HG02884 (cell line): ENCODE measurements around the gene HOXC5.
A peak's percentile ranks its signal among the peaks of the same experiment; 100 is the strongest.

ENCODE experiments used
- ATAC-seq: cut with Tn5 transposase; IDR thresholded peaks from one replicate; pipeline ENCODE4 v1.9.1; 2021; ENCODE audit warnings: mild to moderate bottlenecking, moderate library complexity; ENCODE audit not compliant: unreplicated experiment

Gene HOXC5

DNA sequence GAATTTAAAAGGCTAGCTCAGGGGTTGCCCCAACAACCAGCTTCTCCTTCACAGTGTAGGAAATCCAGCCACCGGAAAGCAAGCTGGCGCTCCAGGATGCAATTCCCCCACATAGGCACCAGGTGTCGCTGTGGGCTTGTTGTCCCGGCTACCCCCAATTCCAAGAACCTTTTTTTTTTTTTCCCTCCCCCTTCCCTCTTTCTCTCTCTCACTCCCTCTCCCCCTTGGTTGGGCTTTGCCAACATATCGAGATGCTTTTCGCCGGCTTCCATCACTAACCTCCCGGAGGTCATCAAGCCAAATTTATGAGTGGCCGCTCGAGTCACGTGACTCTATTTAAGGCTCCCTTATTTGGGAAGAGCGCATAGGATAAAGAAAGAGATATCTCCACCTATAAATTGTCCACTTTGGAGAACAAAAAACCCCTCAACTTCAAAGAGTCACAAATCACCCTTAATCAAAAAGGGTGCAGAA lies at the start of gene HOXC5:
Gene HOXC5 (plus strand): TSS at position 424 of the 474 bp plus-strand sequence. CDS start 73 bp downstream, outside the sequence.
- ATAC-seq = no peak

DNA sequence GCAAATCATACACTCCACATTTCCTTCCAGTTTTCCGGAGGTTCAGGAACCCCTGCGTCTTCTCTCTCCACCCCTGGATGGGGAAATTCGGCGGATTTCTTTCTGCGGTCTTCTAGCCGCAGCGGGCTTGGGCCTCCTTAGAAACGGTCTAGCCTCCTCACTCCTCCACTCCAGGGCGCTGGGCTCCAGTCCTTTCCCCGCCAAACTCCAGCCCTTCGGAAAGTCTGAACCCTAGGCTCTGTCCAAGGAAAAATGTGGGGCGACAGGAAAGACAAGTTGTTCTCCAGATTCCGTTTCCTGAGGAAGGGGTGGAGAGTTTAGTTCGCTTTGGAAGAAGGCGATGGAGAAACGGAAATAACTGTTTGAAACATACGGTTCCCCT lies 49.3 kb upstream of the HOXC5 start:
- ATAC-seq = no peak

DNA sequence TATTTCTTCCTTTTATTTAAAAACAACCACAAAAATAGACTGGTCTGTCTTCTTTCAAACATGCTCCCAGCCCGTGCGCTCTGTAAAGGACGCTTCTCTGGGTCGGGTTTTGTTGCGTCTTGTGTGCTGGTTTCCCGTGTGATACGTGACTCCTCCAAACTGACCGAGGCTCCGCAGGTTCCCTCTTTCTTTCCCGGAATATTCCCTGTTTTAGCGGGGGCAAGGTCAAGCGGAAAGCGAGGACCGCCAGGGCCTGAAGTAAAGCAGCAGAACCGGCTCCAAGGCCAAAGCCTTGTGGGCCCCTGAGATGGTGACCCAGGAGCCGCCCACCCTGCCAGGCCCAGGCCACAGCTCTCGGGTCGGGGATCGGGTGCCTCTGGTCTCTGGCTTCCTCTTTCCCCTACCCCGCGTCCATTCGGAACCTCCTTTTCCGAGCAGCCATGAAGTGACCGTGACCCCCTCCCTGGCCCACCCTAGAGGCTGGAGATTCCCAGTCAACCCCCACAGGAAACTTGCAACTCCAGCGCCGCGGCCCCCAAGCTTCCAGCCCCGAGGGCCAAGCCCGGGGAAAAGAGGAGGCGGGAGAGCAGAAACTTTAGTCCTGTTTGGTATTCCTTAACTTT lies 48.8 kb upstream of the HOXC5 start:
- ATAC-seq = no peak

- ATAC-seq = peak; percentile 62
These were observed 47.8 kb upstream of the HOXC5 start, which contains the start of gene HOXC10 for GRCh38 chr12:53984901-53985691. Gene HOXC10 (plus strand): TSS chr12:53985146. CDS start chr12:53985260, 114 bp downstream.

DNA sequence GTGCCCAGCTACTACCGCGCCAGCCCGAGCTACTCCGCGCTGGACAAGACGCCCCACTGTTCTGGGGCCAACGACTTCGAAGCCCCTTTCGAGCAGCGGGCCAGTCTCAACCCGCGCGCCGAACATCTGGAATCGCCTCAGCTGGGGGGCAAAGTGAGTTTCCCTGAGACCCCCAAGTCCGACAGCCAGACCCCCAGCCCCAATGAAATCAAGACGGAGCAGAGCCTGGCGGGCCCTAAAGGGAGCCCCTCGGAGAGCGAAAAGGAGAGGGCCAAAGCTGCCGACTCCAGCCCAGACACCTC lies 47.2 kb upstream of the HOXC5 start:
- ATAC-seq = no peak

DNA sequence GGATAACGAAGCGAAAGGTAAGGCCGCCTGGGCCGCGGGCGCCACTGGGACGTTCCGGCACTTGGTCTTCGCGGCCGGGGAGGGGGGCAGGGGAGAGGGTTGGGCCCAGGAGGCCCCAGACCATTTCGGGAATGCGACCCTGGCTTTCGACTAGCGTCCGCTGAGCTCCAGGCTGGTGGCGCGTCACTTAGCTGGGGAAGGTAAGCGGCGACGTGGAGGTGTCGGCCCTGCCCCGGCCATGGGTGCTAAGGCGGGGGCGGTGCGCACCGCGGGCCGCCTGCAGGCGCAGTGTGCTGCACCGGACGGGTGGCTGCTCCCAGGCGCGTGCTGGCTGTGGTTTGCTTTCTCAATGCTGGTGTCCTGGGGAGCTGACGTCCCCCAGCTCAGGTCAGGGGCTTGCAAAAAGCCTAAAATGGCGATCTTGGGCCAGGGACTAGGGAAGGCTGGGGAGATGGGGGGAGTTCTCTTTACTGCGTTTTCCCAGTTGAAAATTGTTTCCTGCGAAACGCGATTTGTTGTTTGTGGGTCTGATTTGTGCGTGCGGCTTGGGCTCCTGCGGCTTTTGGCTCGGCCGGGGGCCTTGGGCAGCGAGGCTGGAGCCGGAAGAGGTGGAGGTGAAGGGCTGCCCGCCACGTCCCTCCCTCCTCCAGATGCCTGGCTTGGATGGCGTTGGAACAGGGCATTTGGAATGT lies 46.7 kb upstream of the HOXC5 start:
- no peak for ATAC-seq

- ATAC-seq = no peak
These were observed 46.0 kb upstream of the HOXC5 start for GRCh38 chr12:53986686-53987483.

- ATAC-seq = no peak
These were observed 45.0 kb upstream of the HOXC5 start for GRCh38 chr12:53987787-53988230.

DNA sequence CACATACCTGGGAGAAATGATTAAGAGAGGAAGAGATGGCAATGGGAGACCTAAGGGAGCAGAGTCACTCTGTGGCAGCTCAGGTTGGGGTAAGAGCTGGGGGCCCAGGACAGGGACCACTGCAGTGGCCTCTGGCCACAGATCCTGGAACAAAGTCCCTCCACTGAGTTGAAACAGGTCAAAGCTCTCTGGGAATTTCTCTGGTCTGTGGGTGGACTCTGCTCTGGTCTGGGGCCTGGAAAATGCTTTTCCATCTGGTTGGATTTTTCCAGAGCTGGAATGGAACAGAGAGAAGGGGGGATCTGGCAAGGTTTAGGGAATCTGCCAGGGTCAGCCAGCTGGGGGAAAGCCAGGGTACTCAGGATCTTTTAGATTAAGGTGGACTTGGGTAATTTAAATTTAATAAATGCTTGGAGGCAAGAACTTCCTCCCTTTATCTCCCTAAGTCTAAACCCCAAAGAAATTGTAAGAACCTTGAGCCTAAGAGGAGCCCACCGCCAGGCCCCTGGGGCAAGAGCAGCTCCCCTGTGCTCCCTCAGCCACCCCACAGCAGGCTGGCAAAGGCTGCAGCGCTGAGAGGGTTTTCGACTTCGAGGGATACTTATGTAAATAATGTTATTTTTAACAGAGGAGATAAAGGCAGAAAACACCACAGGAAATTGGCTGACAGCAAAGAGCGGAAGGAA lies 44.2 kb upstream of the HOXC5 start:
- ATAC-seq = no peak

DNA sequence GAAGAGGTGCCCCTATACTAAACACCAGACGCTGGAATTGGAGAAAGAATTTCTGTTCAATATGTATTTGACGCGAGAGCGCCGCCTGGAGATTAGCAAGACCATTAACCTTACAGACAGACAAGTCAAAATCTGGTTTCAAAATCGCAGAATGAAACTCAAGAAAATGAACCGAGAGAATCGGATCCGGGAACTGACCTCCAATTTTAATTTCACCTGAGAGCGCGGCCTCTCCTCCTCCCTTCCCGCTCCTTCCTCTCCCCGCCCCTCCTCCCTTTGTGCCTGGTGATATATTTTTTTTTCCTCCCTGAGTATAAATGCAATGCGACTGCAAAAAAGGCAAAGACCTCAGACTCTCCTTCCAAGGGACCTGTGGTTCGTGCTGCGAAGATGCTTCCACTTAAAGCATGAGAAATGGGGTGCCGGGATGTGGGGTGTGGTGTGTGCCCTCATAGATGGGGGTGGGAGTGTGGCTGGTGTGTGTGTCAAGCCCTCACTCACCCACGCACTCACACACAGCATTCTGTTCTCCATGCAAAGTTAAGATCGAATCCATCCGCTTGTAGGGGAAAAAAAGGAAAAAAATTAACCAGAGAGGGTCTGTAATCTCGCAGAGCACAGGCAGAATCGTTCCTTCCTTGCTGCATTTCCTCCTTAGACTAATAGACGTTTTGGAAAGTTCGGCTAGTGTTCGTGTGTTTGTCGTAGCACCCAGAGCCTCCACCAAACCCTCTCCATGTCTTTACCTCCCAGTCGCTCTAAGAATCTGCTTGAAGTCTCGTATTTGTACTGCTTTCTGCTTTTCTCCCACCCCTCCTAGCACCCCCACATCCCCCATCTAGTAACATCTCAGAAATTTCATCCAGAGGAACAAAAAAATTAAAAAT lies 43.4 kb upstream of the HOXC5 start:
- no peak for ATAC-seq

DNA sequence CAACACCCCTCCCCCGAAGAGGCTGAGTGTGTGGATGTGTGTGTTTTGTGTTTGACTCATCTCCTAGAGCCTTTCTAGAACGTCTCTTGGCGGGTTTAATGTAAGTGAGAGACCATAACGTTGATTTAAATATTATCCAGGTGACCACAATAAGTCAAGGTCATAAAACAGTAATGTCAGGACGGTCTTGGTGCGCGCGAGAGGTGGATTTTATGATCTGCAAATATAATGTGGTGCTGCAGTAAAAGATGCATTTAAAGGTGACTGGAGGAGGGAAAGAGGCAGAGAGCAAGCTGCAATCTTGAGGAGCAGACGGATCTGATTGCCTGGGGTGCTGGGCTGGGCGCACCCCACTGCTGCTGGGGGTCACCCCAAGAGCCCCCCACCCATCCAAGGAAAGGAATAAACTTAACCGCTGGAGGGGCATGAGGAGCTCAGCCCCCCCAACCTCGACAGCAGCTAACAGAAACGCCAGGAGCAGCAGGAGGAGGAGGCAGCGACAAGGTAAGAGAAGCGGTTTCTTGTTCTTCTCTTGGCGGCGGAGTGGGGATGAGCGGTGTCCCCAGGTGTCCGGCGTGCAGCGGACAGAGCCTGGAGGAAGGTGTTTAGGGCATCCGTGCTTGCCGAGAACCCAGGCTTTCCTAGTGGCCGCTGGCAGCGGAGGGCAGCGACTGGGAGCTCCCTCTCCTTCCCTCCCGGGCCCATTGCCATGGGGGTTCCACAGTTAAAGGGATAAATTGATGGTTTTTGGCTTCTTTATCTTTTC lies 42.4 kb upstream of the HOXC5 start:
- ATAC-seq = no peak

GRCh38 chr12:53991077-53991460 lies 41.8 kb upstream of the HOXC5 start:
- ATAC-seq = no peak

DNA sequence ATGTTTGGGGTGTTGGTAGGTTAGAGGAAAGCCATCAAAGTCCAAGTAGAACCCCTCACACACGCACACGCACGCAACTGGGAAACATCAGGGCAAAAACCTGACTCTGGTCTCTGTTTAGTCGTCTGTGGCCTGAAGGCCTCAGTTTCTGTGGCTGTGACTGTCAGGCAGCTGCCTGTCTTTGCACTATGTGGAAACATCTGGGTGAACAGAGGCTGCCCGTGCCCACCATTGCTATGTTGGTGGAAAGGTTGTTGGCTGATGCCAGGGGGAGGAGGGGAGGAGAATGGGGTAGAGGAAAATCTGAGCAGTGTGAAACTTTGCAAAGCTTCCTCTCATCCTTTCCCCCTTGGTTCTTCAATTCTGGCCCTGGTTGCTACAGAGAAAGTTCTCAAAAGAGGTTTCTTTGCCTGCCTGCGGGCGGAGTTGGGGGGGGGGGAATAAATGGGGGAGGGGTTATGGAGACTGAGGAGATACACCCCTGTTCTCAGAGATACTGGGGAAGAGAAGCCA lies 40.4 kb upstream of the HOXC5 start:
- ATAC-seq = no peak

DNA sequence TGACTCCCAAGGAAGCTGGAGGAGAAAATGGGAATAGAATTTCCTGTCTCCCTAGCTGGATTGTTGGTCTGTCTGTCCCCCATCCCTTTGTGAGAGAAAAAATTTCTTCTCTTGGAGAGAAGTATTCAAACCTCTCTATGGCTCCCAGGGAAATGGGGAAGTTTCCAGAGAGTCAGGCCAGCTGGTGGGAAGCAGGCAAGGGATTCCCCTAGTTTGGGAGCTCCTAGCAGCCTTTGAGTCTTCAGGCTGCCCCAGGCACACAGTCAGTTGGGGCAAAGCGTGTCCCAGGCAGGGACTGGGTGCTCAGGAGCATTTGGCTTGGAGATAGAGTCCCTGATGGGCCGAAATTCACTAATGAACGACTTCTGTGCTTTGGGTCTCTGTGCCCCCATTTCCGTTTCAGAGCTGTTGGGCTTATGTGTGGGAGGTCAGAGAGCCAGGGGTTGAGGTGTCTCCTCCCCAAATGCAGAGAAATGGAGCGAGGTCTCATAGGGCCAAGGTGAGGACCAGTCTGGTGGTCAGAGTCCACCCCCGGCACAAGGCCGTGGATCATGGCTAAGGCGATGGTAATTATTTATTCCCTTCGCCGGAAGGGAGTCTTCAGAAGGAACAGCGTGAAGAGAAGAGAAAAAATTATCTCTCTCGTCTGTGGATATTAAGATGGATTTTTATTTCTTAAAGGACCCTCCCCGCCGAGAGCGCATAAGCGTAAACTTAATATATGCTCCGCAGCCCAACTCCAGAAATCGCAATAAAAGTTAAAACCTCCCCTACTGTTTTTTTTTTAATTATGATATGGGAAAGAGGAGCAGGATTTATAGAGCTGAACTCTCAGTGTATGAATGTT lies 39.5 kb upstream of the HOXC5 start:
- no peak for ATAC-seq

- ATAC-seq = no peak
These were observed 38.9 kb upstream of the HOXC5 start for GRCh38 chr12:53994009-53994263.

DNA sequence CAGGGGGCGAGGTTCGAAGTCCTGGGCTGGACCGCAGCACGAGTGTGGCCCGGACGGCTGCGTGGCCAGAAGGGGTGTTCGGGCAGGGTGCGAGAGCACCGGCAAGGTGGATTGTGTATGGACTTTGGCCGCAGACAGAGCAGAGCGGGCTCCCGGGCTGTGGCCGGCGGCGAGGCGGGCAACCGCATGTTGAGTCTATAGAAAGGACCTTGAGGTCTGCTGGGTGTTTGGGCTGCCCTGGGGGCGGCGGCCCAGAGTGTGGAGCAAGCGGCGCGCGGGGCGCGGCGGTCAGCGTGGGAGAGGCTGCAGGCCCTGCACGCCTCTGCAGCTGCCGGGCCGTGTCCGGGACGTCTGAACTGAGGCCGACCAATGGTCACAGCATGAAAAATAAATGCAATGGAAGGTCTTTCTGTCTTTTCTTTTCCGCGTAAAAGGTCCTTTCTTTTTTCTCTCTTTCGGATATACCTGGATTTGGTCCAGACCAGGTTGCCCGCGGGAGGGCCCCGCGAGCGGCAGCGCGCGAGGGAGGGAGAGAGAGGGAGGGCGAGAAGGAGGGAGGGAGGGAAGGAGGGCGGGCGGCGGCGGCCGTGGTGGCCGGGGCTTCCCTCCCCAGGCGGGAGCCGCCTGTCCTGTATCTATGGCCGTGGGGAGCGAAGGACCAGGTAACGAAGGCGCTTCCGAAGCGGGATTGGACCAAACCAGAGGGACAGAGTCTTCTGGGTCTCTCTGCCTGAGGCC lies 38.4 kb upstream of the HOXC5 start:
- ATAC-seq = no peak

DNA sequence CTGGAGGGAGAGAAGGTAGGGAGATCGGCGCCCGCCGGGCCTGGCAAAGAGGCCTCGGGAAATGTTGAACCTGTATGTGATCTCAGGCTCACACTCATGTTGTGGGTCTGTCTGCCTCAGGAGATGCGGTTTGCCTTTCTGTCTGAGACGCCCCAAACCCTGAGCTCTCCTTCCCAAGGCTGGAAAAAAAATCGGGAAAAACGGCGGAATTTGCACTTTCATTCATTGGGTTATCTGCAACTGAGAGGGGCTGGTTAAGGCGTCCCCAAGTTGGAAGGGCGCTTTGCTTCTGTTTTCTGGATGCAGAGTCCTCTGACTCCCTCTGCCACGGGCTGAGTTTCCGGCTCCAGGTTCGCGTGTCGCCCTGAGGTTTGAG lies 37.9 kb upstream of the HOXC5 start:
- no peak for ATAC-seq
